ENCODE measurements around the gene ZCCHC24. TPM values are rescaled to one million over a fixed set of nuclear protein-coding genes. Genes with fewer than 3 reads are reported as not detected.

ZCCHC24 gene
- total RNA-seq, 1 donor from 2014 or later, result 57.0 TPM

DNA sequence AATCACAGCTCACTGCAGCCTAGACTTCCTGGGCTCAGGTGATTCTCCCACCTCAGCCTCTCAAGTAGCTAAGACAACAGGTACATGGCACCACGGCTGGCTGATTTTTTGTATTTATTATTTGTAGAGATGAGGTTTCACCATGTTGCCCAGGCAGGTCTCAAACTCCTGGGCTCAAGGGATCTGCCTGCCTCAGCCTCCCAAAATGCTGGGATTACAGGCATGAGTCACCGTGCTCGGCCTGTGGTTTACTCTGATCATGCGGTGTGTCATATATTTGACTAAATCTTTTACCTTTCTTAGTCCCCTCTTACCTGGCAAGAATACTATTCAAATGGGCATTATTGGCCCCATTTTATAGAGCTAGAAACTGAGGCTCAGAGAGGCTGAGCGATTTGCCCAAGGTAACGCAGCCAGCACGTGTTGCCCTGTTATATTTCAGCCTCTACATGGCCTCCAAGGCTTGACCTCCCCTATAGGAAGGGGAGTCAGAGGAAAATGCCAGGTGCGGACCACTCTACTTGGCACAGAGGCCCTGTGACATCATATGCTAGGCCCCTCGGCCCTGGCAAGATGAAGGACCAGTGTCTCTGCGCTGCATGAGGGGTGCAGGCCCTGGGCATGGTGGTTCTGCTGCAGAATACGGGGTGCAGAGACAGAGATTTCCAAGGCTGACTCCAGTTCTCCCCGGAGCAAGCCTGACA is 8.2 kb downstream of the ZCCHC24 start:
- Histone ChIP-seq H3K4me1 (peaks cover 100% of the 10 kb centered on the region), H3K27me3 (no peaks in the 10 kb centered on the region), H3K27ac (peak overlapping the region; percentile 96), H3K9me3 (no peaks in the 10 kb centered on the region), H3K36me3 (peaks cover 0 to 2% of the 10 kb centered on the region in 2 donors), H3K4me3 (no peak overlapping the region)
- TF ChIP-seq POLR2A (IDR thresholded peaks at IDR 0.05), result no peak
- TF ChIP-seq, protein P1, sequence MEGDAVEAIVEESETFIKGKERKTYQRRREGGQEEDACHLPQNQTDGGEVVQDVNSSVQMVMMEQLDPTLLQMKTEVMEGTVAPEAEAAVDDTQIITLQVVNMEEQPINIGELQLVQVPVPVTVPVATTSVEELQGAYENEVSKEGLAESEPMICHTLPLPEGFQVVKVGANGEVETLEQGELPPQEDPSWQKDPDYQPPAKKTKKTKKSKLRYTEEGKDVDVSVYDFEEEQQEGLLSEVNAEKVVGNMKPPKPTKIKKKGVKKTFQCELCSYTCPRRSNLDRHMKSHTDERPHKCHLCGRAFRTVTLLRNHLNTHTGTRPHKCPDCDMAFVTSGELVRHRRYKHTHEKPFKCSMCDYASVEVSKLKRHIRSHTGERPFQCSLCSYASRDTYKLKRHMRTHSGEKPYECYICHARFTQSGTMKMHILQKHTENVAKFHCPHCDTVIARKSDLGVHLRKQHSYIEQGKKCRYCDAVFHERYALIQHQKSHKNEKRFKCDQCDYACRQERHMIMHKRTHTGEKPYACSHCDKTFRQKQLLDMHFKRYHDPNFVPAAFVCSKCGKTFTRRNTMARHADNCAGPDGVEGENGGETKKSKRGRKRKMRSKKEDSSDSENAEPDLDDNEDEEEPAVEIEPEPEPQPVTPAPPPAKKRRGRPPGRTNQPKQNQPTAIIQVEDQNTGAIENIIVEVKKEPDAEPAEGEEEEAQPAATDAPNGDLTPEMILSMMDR (IDR thresholded peaks at IDR 0.05), result no peak
- TF ChIP-seq POLR2AphosphoS5 (IDR thresholded peaks at IDR 0.05; ENCODE audit: insufficient read depth in 1 of 2, low read depth in 1 of 2), result no peak
- no peak for DNase-seq (ENCODE audit: extremely low spot score in 2 of 2)
- intact Hi-C loops (cut with DNase I), result no loop called here

DNA sequence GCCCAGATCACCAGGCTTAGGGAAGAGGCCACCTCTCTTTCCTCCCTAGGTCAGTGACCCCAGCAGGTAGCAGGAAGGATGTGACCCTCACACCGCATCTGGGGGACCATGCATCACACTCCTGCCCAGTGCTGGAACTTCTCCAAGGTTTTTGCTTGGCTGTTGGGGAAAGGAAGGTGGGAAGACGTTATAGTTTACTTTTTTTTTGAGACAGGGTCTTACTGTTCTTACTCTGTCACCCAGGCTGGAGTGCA is 8.6 kb downstream of the ZCCHC24 start:
- Histone ChIP-seq H3K27ac (peak overlapping the region; percentile 96), H3K9me3 (no peaks in the 10 kb centered on the region), H3K4me1 (peaks cover 100% of the 10 kb centered on the region), H3K27me3 (no peaks in the 10 kb centered on the region), H3K4me3 (no peak overlapping the region), H3K36me3 (peaks cover 0 to 7% of the 10 kb centered on the region in 2 donors)
- DNase-seq (ENCODE audit: extremely low spot score in 2 of 2), result no peak
- intact Hi-C loops (cut with DNase I), result no loop called here
- TF ChIP-seq POLR2AphosphoS5 (IDR thresholded peaks at IDR 0.05; ENCODE audit: insufficient read depth in 1 of 2, low read depth in 1 of 2) (no peak), POLR2A (IDR thresholded peaks at IDR 0.05) (no peak)
- TF ChIP-seq, protein P1 (IDR thresholded peaks at IDR 0.05), result no peak

DNA sequence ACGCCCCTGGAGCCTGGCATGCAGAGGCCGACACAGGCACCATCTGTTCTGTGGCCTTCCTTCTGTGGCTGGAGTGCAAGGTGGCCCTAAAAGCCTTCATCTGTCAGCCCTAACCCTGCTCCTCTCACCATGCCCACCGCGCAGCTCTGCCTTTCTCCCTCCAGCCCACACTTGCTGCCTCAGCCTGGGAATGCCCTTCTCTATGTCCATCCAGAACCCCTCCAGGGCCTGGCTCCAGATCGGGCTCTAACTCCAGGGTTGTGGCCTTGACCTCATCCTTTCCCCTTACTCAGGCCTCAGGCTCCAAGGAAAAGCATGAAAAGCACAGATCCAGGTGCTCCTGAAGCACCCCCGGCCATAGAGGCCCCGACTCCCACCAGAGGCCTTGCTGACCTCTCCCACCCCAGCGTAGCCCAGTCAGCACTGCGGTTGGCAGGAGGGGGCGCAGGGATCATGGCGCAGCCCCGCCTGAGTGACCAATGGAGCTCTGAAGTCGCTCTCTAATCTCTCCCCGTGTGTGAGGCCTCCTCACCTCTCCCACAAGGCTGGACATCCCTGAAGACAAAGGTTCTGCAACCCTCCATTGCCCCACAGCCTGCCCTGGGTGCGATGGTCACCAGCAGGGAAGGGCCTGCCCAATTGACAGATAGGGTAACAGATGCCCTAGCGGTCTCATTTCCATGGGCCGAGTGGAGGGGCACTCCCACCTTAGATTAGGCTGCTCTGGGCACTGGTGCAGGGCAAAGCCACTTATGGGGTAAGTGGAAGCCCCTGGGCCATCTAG is 9.2 kb downstream of the ZCCHC24 start:
- TF ChIP-seq POLR2A (IDR thresholded peaks at IDR 0.05), result no peak
- TF ChIP-seq POLR2AphosphoS5 (IDR thresholded peaks at IDR 0.05; ENCODE audit: insufficient read depth in 1 of 2, low read depth in 1 of 2), result no peak
- TF ChIP-seq, protein P1 (IDR thresholded peaks at IDR 0.05), result no peak
- H3K36me3 ChIP-seq, result peaks cover 0 to 9% of the 10 kb centered on the region in 2 donors
- H3K27ac ChIP-seq, result peak overlapping the region; percentile 96
- no peak for DNase-seq (ENCODE audit: extremely low spot score in 2 of 2)
- no peaks in the 10 kb centered on the region for H3K9me3 ChIP-seq
- H3K27me3 ChIP-seq, result no peaks in the 10 kb centered on the region
- intact Hi-C loops (cut with DNase I), result no loop called here
- H3K4me3 ChIP-seq, result peak overlapping the region in 1 of 2 donors; percentile 18
- peaks cover 98% of the 10 kb centered on the region for H3K4me1 ChIP-seq

DNA sequence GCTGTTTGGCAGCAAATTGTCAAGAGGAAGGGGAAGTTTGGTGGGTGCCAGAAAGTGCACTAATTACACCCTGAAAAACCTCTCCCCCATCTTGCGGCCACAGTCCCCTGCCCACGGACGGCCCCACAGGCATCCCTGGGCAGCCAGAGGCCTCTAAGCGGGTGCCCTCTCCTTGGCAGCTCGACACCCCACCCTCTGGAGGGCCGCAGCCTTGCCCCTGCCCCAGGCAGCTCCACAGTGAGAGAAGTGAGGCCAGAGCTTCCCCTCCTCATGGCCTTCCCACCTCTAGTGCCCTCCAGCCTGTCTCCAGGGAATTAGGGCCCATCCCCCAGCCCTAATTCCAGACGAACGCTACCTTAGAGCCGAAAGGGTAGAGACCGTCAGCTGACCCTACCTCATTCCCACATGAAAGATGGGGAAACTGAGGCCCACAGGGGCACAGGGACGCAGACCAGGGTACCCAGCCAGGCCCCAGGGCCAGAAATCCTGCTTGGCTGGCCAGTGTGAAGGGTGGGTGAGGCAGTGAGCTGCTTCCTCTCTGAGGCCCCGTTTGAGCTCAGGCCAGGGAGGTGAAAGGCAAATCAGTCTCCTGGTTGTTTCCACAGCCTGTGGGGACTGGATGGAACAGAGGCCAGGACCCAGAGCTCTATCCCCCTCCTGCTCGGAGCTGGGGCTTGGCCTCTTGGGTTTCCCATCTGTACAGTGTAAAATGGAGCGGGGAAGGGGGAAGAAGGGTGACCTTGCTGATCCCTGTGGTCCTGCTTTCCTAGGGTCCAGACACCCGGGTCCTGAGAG is 10.0 kb downstream of the ZCCHC24 start:
- peak overlapping the region; percentile 96 for H3K27ac ChIP-seq
- DNase-seq (ENCODE audit: extremely low spot score in 2 of 2), result no peak
- H3K4me1 ChIP-seq, result peaks cover 90% of the 10 kb centered on the region
- intact Hi-C loops (cut with DNase I), result no loop called here
- peak in 1 of 2 donors; percentile 63 for TF ChIP-seq POLR2AphosphoS5 (IDR thresholded peaks at IDR 0.05; ENCODE audit: insufficient read depth in 1 of 2, low read depth in 1 of 2)
- TF ChIP-seq, protein P1 (IDR thresholded peaks at IDR 0.05), result no peak
- H3K27me3 ChIP-seq, result no peaks in the 10 kb centered on the region
- H3K4me3 ChIP-seq, result peak overlapping the region in 1 of 2 donors; percentile 18
- peaks cover 0 to 9% of the 10 kb centered on the region in 2 donors for H3K36me3 ChIP-seq
- no peaks in the 10 kb centered on the region for H3K9me3 ChIP-seq
